Thyroid gland (tissue), 4 donors: Measurements from ENCODE around the gene TRPC4.

Experiments
- POLR2A ChIP-seq, 2 donors: fragments of 450-650 bp; IDR thresholded peaks; one replicate each; pipeline ENCODE4 v1.6.1; 2017; ENCODE audit warnings: antibody characterized with exemption in 2 of 2, mild to moderate bottlenecking in 2 of 2, moderate library complexity in 1 of 2
- TF ChIP-seq, protein P1 (sequence below), 6 experiments: fragments of 200-600 bp in 3 of 6; fragments of 450-650 bp in 3 of 6; sonication (generic) in 3 of 6; IDR thresholded peaks; one replicate each; pipeline ENCODE4 v1.5.1; 2016 to 2019; ENCODE audit warnings: antibody characterized with exemption in 6 of 6, mild to moderate bottlenecking in 2 of 6, inconsistent platforms in 1 of 6, moderate library complexity in 1 of 6

DNA sequence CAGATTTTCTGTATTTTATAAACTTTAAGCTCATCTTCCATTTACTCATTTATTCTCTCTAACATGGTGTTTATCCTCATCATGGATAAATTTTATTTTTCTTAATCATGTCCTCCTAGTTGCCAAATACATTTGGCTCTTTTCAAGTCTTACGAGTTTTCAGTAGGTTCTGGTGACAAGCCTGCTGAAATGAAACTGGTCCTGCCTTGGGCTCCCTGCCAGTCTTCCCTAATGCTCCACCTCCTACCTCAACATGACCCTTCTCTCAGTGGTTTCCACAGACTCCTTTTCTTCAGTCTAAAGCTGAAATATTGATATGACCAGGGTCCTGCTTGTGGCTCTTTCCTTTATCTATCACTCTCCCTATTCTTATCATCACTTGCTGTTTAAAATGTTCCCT, 81.2 kb downstream of the TRPC4 start:
- TF ChIP-seq, protein P1, sequence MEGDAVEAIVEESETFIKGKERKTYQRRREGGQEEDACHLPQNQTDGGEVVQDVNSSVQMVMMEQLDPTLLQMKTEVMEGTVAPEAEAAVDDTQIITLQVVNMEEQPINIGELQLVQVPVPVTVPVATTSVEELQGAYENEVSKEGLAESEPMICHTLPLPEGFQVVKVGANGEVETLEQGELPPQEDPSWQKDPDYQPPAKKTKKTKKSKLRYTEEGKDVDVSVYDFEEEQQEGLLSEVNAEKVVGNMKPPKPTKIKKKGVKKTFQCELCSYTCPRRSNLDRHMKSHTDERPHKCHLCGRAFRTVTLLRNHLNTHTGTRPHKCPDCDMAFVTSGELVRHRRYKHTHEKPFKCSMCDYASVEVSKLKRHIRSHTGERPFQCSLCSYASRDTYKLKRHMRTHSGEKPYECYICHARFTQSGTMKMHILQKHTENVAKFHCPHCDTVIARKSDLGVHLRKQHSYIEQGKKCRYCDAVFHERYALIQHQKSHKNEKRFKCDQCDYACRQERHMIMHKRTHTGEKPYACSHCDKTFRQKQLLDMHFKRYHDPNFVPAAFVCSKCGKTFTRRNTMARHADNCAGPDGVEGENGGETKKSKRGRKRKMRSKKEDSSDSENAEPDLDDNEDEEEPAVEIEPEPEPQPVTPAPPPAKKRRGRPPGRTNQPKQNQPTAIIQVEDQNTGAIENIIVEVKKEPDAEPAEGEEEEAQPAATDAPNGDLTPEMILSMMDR (IDR thresholded peaks at IDR 0.05), result no peak
- TF ChIP-seq POLR2A (IDR thresholded peaks at IDR 0.05), result no peak
